HL-60 (cell line): ENCODE results near the gene FOXO6.

Source experiments
- DNase-seq, 2 experiments: peaks; one replicate each; pipeline ENCODE4 v3.0.0-alpha.2; 2010 to 2020; ENCODE audit warnings: low read depth in 1 of 2, low spot score in 1 of 2
- H3K27ac ChIP-seq: fragments of 250-450 bp; sonication (Bioruptor Pico); replicated peaks from 2 replicates; pipeline ENCODE4 v1.5.1; 2020; ENCODE audit warnings: mild to moderate bottlenecking, moderate library complexity
- H3K27me3 ChIP-seq: fragments of 250-450 bp; sonication (Bioruptor Pico); 2 replicates; pipeline ENCODE4 v1.5.1; 2021; ENCODE audit warnings: mild to moderate bottlenecking, moderate library complexity; ENCODE audit not compliant: insufficient read depth, poor library complexity, severe bottlenecking
- H3K4me3 ChIP-seq: replicated peaks from 2 replicates; pipeline ENCODE4 v1.5.1; 2011; ENCODE audit warnings: mild to moderate bottlenecking, control low read depth, low read length; ENCODE audit not compliant: insufficient read depth
- CTCF ChIP-seq: IDR thresholded peaks from one replicate; pipeline ENCODE4 v1.5.1; 2011; ENCODE audit warnings: low read length, control low read depth, inconsistent platforms; ENCODE audit not compliant: insufficient read depth
- GABPA ChIP-seq: IDR thresholded peaks from 2 replicates; pipeline ENCODE4 v1.6.1; 2012; ENCODE audit warnings: low read depth
- POLR2AphosphoS5 ChIP-seq: IDR thresholded peaks from 2 replicates; pipeline ENCODE4 v1.6.1; 2012; ENCODE audit warnings: low read depth
- SPI1 ChIP-seq: IDR thresholded peaks from 2 replicates; pipeline ENCODE4 v1.6.1; 2012; ENCODE audit warnings: low read depth, mild to moderate bottlenecking, borderline replicate concordance
- TF ChIP-seq, protein P1 (sequence below): IDR thresholded peaks from 2 replicates; pipeline ENCODE4 v1.6.1; 2012; ENCODE audit warnings: low read depth; ENCODE audit not compliant: insufficient replicate concordance

FOXO6 gene

GRCh38 chr1:41361495-41362356 is 492 bp downstream of the FOXO6 start:
- DNase-seq: peak in 1 of 2 experiments; percentile 29
- no peak overlapping the region for H3K27ac ChIP-seq

DNA sequence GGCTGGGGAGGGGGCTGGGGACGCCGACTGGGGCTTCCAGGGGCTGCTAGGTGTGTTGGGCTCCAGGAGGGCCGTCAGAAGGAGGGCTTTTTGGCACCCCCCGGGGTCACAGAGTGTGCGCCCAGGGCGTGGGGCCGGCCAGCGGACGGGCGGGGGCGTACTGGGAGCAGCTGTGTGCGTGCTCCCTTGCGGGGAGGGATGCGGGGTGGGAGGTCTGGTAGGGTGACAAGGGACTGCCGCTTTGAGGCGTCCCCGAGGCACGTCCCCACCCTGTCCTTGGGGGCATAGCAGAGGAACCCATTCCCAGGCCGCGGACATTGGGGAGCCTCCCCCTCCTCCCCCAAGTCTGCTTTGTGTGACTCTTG is 1.1 kb downstream of the FOXO6 start:
- no peak for DNase-seq

More at GRCh38 chr1:41361495-41362356, 492 bp downstream of the FOXO6 start:
- peak overlapping the region; percentile 34 for H3K4me3 ChIP-seq
- peaks cover 11% of the 10 kb centered on the region for H3K27me3 ChIP-seq
- TF ChIP-seq, protein P1, sequence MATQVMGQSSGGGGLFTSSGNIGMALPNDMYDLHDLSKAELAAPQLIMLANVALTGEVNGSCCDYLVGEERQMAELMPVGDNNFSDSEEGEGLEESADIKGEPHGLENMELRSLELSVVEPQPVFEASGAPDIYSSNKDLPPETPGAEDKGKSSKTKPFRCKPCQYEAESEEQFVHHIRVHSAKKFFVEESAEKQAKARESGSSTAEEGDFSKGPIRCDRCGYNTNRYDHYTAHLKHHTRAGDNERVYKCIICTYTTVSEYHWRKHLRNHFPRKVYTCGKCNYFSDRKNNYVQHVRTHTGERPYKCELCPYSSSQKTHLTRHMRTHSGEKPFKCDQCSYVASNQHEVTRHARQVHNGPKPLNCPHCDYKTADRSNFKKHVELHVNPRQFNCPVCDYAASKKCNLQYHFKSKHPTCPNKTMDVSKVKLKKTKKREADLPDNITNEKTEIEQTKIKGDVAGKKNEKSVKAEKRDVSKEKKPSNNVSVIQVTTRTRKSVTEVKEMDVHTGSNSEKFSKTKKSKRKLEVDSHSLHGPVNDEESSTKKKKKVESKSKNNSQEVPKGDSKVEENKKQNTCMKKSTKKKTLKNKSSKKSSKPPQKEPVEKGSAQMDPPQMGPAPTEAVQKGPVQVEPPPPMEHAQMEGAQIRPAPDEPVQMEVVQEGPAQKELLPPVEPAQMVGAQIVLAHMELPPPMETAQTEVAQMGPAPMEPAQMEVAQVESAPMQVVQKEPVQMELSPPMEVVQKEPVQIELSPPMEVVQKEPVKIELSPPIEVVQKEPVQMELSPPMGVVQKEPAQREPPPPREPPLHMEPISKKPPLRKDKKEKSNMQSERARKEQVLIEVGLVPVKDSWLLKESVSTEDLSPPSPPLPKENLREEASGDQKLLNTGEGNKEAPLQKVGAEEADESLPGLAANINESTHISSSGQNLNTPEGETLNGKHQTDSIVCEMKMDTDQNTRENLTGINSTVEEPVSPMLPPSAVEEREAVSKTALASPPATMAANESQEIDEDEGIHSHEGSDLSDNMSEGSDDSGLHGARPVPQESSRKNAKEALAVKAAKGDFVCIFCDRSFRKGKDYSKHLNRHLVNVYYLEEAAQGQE: no peak
- no peak for TF ChIP-seq GABPA
- no peak for TF ChIP-seq CTCF
- TF ChIP-seq SPI1: no peak
- TF ChIP-seq POLR2AphosphoS5: no peak

More for the DNA sequence above, 1.1 kb downstream of the FOXO6 start:
- TF ChIP-seq SPI1 (no peak), CTCF (no peak), POLR2AphosphoS5 (no peak), GABPA (no peak)
- TF ChIP-seq, protein P1: no peak
- H3K4me3 ChIP-seq: no peak overlapping the region; the same call in 1 of the 2 replicates
- H3K27ac ChIP-seq: no peak overlapping the region
- peaks cover 11% of the 10 kb centered on the region for H3K27me3 ChIP-seq
